AG04450 (cell line): ENCODE measurements around the gene MRC1. TPM values are rescaled to one million over a fixed set of nuclear protein-coding genes. Genes with fewer than 3 reads are reported as not detected.

Source experiments
- CTCF ChIA-PET: fragments of 300-600, 350-600 bp; formaldehyde crosslinking; extraction: SDS; loops from one replicate; lab custom pipeline; 2022; ENCODE audit warnings: antibody characterized with exemption, inconsistent platforms; lab: Charles Lee
- POLR2A ChIA-PET: fragments of 350-600 bp; formaldehyde crosslinking; extraction: SDS; loops from one replicate; lab custom pipeline; 2021; ENCODE audit warnings: antibody characterized with exemption, inconsistent platforms; lab: Yijun Ruan, JAX
- DNase-seq: peaks from one replicate; pipeline ENCODE4 v3.0.0-alpha.2; 2011; ENCODE audit warnings: low read depth, low spot score
- H3K27ac ChIP-seq: one replicate; pipeline ENCODE4 v1.5.1; 2012; ENCODE audit warnings: low read depth, low read length, control low read depth
- H3K27me3 ChIP-seq: one replicate; pipeline ENCODE4 v1.6.0; 2012; ENCODE audit warnings: low read length; ENCODE audit not compliant: control insufficient read depth, insufficient read depth
- H3K4me3 ChIP-seq: 2 replicates; pipeline ENCODE4 v1.5.1; 2011; ENCODE audit warnings: mild to moderate bottlenecking, low read depth, low read length, control low read depth
- H3K9me3 ChIP-seq: 2 replicates; pipeline ENCODE4 v1.5.1; 2012; ENCODE audit warnings: low read length; ENCODE audit not compliant: control insufficient read depth, insufficient read depth
- CTCF ChIP-seq: IDR thresholded peaks from 2 replicates; pipeline ENCODE4 v1.5.1; 2011; ENCODE audit warnings: low read depth, low read length, control low read depth, inconsistent platforms
- polyA plus RNA-seq: library from polyadenylated mRNA; depleted of rRNA; stranded (reverse); fragments of >200 nt; gene quantifications from 2 replicates; pipeline ENCODE4 v1.2.3, GENCODE V29; 2011

MRC1 gene
- polyA plus RNA-seq, 1 experiment, result not detected

- peak overlapping the region; percentile 57 for H3K27ac ChIP-seq
- ChIA-PET POLR2A (no interaction called here), CTCF (interaction anchor here (1.2 kb wide), 1 partner anchor 41 kb away, joined by 4 read pairs; no protein-coding TSS in a partner anchor)
- no peaks in the 10 kb centered on the region for H3K9me3 ChIP-seq
- no peak for DNase-seq
- H3K4me3 ChIP-seq, result no peak overlapping the region
- TF ChIP-seq CTCF, result no peak
- no peaks in the 10 kb centered on the region for H3K27me3 ChIP-seq
Observed at GRCh38 chr10:17782921-17783665, 26.1 kb upstream of the MRC1 start.

- no peaks in the 10 kb centered on the region for H3K27me3 ChIP-seq
- no peaks in the 10 kb centered on the region for H3K9me3 ChIP-seq
- CTCF ChIA-PET, result interaction anchor here (1.2 kb wide), 1 partner anchor 42 kb away, joined by 4 read pairs; no protein-coding TSS in a partner anchor
- no peak for TF ChIP-seq CTCF
- POLR2A ChIA-PET, result no interaction called here
- DNase-seq, result no peak
- no peak overlapping the region for H3K27ac ChIP-seq
- no peak overlapping the region for H3K4me3 ChIP-seq
Observed at GRCh38 chr10:17783751-17784150, 25.4 kb upstream of the MRC1 start.

GRCh38 chr10:17784688-17785087, 24.5 kb upstream of the MRC1 start:
- peak overlapping the region; percentile 52 for H3K27ac ChIP-seq
- POLR2A ChIA-PET, result interaction anchor here (0.6 kb wide), 1 partner anchor 1283 kb away, joined by 3 read pairs; no protein-coding TSS in a partner anchor
- H3K27me3 ChIP-seq, result no peaks in the 10 kb centered on the region
- no peak for TF ChIP-seq CTCF
- H3K4me3 ChIP-seq, result no peak overlapping the region
- no peak for DNase-seq
- CTCF ChIA-PET, result interaction anchor here (0.5 kb wide), 1 partner anchor 1263 kb away, joined by 3 read pairs; the partner anchor contains the start of gene C1QL3
- no peaks in the 10 kb centered on the region for H3K9me3 ChIP-seq

GRCh38 chr10:17785276-17785930, 23.7 kb upstream of the MRC1 start:
- Histone ChIP-seq H3K9me3 (no peaks in the 10 kb centered on the region), H3K27ac (no peak overlapping the region), H3K27me3 (no peaks in the 10 kb centered on the region), H3K4me3 (no peak overlapping the region)
- no peak for TF ChIP-seq CTCF
- no peak for DNase-seq
- ChIA-PET CTCF (interaction anchor here (0.5 kb wide), 1 partner anchor 1264 kb away, joined by 3 read pairs; the partner anchor contains the start of gene C1QL3), POLR2A (no interaction called here)
